ENCODE measurements around the gene SLC10A7. TPM values are rescaled to one million over a fixed set of nuclear protein-coding genes. Genes with fewer than 3 reads are reported as not detected.
"Not testable (repeated sequence)": the region's sequence is repeated elsewhere in the genome, so short reads cannot be mapped to it uniquely, and the experiment has no call there.

Gene SLC10A7
- total and polyA plus RNA-seq, 2 donors = 4.9 to 10.7 TPM

DNA sequence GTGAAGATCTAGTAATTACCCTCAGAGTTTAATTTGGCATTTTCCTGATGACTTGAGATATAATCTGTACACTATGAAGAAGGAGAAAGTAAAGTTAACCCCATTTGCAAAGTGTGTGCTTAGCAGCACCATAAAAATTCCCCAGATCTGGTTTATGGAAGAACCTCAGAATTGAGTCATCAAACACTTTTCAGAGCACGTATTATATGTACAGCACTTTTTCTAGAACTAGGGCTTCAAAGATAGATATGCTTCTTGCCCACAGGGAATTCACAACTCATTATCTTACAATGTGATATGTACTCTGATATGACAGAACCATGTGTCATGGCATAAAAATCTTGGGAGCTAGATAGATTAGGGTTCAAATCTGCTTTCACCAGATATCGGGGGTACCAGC lies 150.9 kb downstream of the SLC10A7 start:
- WGBS = 98% methylated on average over 2 of the region's 2 CpGs
- H3K4me3 ChIP-seq (ENCODE audit: low read length in 2 of 2) = no peak overlapping the region
- H3K27me3 ChIP-seq (ENCODE audit: control insufficient read depth in 2 of 2, insufficient read depth in 1 of 2, low read length in 1 of 2) = no peaks in the 10 kb centered on the region
- H3K27ac ChIP-seq (ENCODE audit: low read depth in 1 of 2, low read length in 1 of 2) = no peak overlapping the region
- H3K36me3 ChIP-seq (ENCODE audit: control insufficient read depth in 2 of 2, insufficient read depth in 2 of 2, low read length in 1 of 2) = no peaks in the 10 kb centered on the region
- no peaks in the 10 kb centered on the region for H3K9me3 ChIP-seq (ENCODE audit: control insufficient read depth in 2 of 2, insufficient read depth in 1 of 2, low read length in 1 of 2)
- DNase-seq (ENCODE audit: low read depth in 6 of 9, low spot score in 9 of 9) = no peak
- no peaks in the 10 kb centered on the region for H3K4me1 ChIP-seq (ENCODE audit: control insufficient read depth in 2 of 2, insufficient read depth in 2 of 2, low read length in 2 of 2)

DNA sequence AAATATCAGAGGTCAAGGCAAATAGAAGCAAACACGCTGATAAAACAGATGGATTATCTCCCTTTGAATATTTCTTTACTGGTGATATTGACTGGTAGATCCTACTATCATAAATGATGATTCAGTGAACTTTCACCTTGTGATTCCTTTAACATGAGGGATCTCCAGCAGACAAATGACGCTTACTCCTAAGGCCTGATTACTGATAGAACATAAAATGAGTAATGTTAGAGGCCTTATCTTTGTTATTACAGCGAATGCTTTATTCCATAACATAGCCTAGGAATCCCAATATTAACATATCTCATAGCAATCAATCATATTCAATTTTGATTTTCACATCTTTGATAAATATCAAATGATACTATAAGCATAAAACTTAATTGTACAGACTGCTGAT lies 152.3 kb downstream of the SLC10A7 start:
- Histone ChIP-seq H3K36me3 (ENCODE audit: control insufficient read depth in 2 of 2, insufficient read depth in 2 of 2, low read length in 1 of 2) (no peaks in the 10 kb centered on the region), H3K27me3 (ENCODE audit: control insufficient read depth in 2 of 2, insufficient read depth in 1 of 2, low read length in 1 of 2) (no peaks in the 10 kb centered on the region), H3K4me1 (ENCODE audit: control insufficient read depth in 2 of 2, insufficient read depth in 2 of 2, low read length in 2 of 2) (no peaks in the 10 kb centered on the region), H3K27ac (ENCODE audit: low read depth in 1 of 2, low read length in 1 of 2) (no peak overlapping the region), H3K9me3 (ENCODE audit: control insufficient read depth in 2 of 2, insufficient read depth in 1 of 2, low read length in 1 of 2) (no peaks in the 10 kb centered on the region), H3K4me3 (ENCODE audit: low read length in 2 of 2) (no peak overlapping the region)
- 97% methylated on average over 3 of the region's 3 CpGs for WGBS
- no peak for DNase-seq (ENCODE audit: low read depth in 6 of 9, low spot score in 9 of 9)

DNA sequence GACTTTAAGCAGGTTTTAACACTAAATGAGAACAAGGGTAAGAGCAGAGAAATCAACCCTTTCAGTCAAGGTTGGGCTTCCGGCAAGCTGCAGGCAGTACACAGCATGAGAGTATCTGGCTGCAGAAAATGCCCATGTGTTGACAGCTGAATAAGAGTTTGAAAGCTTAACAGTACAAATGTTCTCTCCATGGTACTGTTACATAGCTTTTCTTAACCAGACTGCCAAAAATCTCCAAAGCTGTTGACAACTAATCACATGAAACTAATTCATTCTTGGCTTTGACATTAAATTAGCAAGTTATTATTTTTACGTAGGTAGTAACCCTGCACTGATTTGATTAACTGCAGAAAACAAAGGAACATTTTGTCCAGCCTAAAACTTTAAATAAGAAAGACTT lies 153.5 kb downstream of the SLC10A7 start:
- DNase-seq (ENCODE audit: low read depth in 6 of 9, low spot score in 9 of 9) = no peak
- Histone ChIP-seq H3K4me1 (ENCODE audit: control insufficient read depth in 2 of 2, insufficient read depth in 2 of 2, low read length in 2 of 2) (no peaks in the 10 kb centered on the region), H3K27ac (ENCODE audit: low read depth in 1 of 2, low read length in 1 of 2) (no peak overlapping the region), H3K27me3 (ENCODE audit: control insufficient read depth in 2 of 2, insufficient read depth in 1 of 2, low read length in 1 of 2) (no peaks in the 10 kb centered on the region), H3K4me3 (ENCODE audit: low read length in 2 of 2) (no peak overlapping the region), H3K36me3 (ENCODE audit: control insufficient read depth in 2 of 2, insufficient read depth in 2 of 2, low read length in 1 of 2) (no peaks in the 10 kb centered on the region), H3K9me3 (ENCODE audit: control insufficient read depth in 2 of 2, insufficient read depth in 1 of 2, low read length in 1 of 2) (no peaks in the 10 kb centered on the region)
- over 99% methylated on average over 2 of the region's 2 CpGs for WGBS

DNA sequence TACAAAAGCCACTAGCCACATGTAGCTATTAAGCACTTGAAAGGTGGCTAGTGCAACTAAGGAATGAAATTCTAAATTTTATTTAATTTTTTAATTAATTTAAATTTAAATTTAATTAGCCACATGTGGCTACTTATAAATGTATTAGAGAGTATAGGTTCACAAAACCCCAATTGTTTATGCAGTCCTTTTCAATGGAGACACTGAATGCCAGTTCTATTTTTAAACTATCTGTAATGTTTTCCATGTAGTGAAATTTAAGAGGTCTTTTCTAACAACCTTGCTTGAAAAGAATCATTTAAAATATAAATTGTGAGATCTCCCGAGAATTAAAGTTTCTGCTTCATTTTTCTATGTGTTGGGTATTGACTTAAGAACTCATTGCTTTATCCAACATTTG lies 154.4 kb downstream of the SLC10A7 start:
- H3K27ac ChIP-seq (ENCODE audit: low read depth in 1 of 2, low read length in 1 of 2) = no peak overlapping the region
- no peak for DNase-seq (ENCODE audit: low read depth in 6 of 9, low spot score in 9 of 9)

DNA sequence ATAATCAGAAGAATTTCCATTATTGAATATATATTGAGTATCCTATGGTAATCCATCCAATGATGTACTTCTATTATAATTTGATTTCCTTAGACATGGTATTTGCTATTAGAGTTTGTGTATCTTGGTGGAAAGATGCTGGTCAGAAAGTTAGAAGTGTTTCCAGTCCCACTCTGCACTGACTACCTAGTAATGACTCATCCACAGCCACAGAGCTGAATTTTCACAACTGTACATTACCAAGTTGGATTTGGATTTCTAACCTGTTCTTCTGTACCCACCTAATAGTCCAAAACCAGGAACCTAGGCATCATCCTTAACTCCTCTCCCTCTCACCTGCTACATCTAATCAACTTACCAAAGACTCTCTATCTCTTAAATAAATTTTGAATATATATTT lies 162.0 kb downstream of the SLC10A7 start:
- H3K27ac ChIP-seq (ENCODE audit: low read depth in 1 of 2, low read length in 1 of 2) = no peak overlapping the region
- H3K4me1 ChIP-seq (ENCODE audit: control insufficient read depth in 2 of 2, insufficient read depth in 2 of 2, low read length in 2 of 2) = no peaks in the 10 kb centered on the region
- no peaks in the 10 kb centered on the region for H3K27me3 ChIP-seq (ENCODE audit: control insufficient read depth in 2 of 2, insufficient read depth in 1 of 2, low read length in 1 of 2)
- H3K9me3 ChIP-seq (ENCODE audit: control insufficient read depth in 2 of 2, insufficient read depth in 1 of 2, low read length in 1 of 2) = no peaks in the 10 kb centered on the region
- DNase-seq (ENCODE audit: low read depth in 6 of 9, low spot score in 9 of 9) = no peak
- H3K36me3 ChIP-seq (ENCODE audit: control insufficient read depth in 2 of 2, insufficient read depth in 2 of 2, low read length in 1 of 2) = no peaks in the 10 kb centered on the region
- no peak overlapping the region for H3K4me3 ChIP-seq (ENCODE audit: low read length in 2 of 2)

More for the DNA sequence above, 154.4 kb downstream of the SLC10A7 start:
- Histone ChIP-seq H3K9me3 (ENCODE audit: control insufficient read depth in 2 of 2, insufficient read depth in 1 of 2, low read length in 1 of 2) (no peaks in the 10 kb centered on the region), H3K4me3 (ENCODE audit: low read length in 2 of 2) (no peak overlapping the region), H3K36me3 (ENCODE audit: control insufficient read depth in 2 of 2, insufficient read depth in 2 of 2, low read length in 1 of 2) (no peaks in the 10 kb centered on the region), H3K4me1 (ENCODE audit: control insufficient read depth in 2 of 2, insufficient read depth in 2 of 2, low read length in 2 of 2) (no peaks in the 10 kb centered on the region), H3K27me3 (ENCODE audit: control insufficient read depth in 2 of 2, insufficient read depth in 1 of 2, low read length in 1 of 2) (no peaks in the 10 kb centered on the region)
- WGBS = 97% methylated on average over 1 of the region's 1 CpG

DNA sequence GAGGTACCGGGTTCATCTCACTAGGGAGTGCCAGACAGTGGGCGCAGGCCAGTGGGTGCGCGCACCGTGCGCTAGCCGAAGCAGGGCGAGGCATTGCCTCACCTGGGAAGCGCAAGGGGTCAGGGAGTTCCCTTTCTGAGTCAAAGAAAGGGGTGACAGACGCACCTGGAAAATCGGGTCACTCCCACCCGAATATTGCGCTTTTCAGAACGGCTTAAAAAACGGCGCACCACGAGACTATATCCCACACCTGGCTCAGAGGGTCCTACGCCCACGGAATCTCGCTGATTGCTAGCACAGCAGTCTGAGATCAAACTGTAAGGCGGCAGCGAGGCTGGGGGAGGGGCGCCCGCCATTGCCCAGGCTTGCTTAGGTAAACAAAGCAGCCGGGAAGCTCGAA lies 171.6 kb downstream of the SLC10A7 start:
- H3K27me3 ChIP-seq (ENCODE audit: control insufficient read depth in 2 of 2, insufficient read depth in 1 of 2, low read length in 1 of 2); H3K36me3 ChIP-seq (ENCODE audit: control insufficient read depth in 2 of 2, insufficient read depth in 2 of 2, low read length in 1 of 2); H3K27ac ChIP-seq (ENCODE audit: low read depth in 1 of 2, low read length in 1 of 2); H3K9me3 ChIP-seq (ENCODE audit: control insufficient read depth in 2 of 2, insufficient read depth in 1 of 2, low read length in 1 of 2); H3K4me1 ChIP-seq (ENCODE audit: control insufficient read depth in 2 of 2, insufficient read depth in 2 of 2, low read length in 2 of 2); DNase-seq (ENCODE audit: low read depth in 6 of 9, low spot score in 9 of 9); H3K4me3 ChIP-seq (ENCODE audit: low read length in 2 of 2): not testable (repeated sequence)
- 70% methylated on average over 10 of the region's 26 CpGs for WGBS

DNA sequence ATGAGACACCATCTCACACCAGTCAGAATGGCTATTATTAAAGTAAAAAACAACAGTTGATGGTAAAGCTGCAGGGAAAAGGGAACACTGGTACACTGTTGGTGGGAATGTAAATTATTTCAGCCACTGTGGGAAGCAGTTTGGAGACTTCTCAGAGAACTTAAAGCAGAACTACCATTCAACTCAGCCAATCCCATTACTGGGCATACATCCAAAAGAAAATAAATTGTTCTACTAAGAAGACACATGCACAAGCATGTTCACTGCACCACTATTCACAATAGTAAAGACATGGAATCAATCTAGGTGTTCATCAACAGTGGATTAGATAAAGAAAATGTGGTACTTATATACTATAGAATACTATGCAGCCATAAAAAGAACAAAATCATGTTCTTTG lies 172.4 kb downstream of the SLC10A7 start:
- Histone ChIP-seq H3K27ac (ENCODE audit: low read depth in 1 of 2, low read length in 1 of 2) (no peak overlapping the region), H3K27me3 (ENCODE audit: control insufficient read depth in 2 of 2, insufficient read depth in 1 of 2, low read length in 1 of 2) (no peaks in the 10 kb centered on the region), H3K4me1 (ENCODE audit: control insufficient read depth in 2 of 2, insufficient read depth in 2 of 2, low read length in 2 of 2) (no peaks in the 10 kb centered on the region), H3K36me3 (ENCODE audit: control insufficient read depth in 2 of 2, insufficient read depth in 2 of 2, low read length in 1 of 2) (no peaks in the 10 kb centered on the region), H3K9me3 (ENCODE audit: control insufficient read depth in 2 of 2, insufficient read depth in 1 of 2, low read length in 1 of 2) (no peaks in the 10 kb centered on the region), H3K4me3 (ENCODE audit: low read length in 2 of 2) (no peak overlapping the region)
- DNase-seq (ENCODE audit: low read depth in 6 of 9, low spot score in 9 of 9) = no peak

DNA sequence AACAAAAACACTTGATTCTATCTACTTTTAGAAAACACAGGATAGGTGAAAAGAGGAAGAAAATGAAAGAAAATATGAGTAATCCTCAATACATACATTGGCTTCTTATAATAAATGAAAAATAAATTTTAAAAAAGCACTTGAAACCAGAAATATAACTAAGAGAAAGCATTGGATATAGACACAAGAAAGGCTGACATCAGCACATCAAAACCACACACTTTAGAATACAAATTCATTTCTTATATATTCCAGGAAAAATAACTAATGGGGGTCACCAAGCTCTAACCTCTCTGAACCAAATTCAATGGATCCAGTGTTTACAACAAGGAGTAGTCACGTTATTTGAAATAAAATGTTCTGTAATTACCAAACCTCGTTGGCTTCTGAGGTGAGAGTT lies 173.9 kb downstream of the SLC10A7 start:
- 97% methylated on average over 2 of the region's 2 CpGs for WGBS

DNA sequence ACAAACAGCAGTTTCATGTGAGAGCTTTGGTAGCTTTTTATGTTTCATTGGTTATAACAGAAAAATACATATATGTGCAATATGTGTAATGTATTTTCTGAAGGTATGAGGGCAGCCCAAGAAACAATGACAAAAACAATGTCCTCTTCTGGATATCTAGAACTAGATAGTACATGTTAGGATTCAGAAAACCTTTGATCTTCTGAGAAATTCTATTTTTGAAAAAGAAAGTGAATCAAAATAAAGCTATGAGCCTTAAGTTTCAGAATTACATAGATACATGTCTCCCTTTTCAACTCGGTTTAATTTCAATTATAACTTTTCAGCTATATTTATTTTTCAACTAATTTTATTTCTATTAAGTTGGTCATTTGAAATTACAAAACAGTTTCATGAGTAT lies 175.5 kb downstream of the SLC10A7 start:
- Histone ChIP-seq H3K27me3 (ENCODE audit: control insufficient read depth in 2 of 2, insufficient read depth in 1 of 2, low read length in 1 of 2) (no peaks in the 10 kb centered on the region), H3K4me1 (ENCODE audit: control insufficient read depth in 2 of 2, insufficient read depth in 2 of 2, low read length in 2 of 2) (no peaks in the 10 kb centered on the region), H3K27ac (ENCODE audit: low read depth in 1 of 2, low read length in 1 of 2) (no peak overlapping the region), H3K36me3 (ENCODE audit: control insufficient read depth in 2 of 2, insufficient read depth in 2 of 2, low read length in 1 of 2) (no peaks in the 10 kb centered on the region), H3K4me3 (ENCODE audit: low read length in 2 of 2) (no peak overlapping the region), H3K9me3 (ENCODE audit: control insufficient read depth in 2 of 2, insufficient read depth in 1 of 2, low read length in 1 of 2) (no peaks in the 10 kb centered on the region)
- no peak for DNase-seq (ENCODE audit: low read depth in 6 of 9, low spot score in 9 of 9)
- WGBS = 93% methylated on average over 1 of the region's 1 CpG

More for the DNA sequence above, 173.9 kb downstream of the SLC10A7 start:
- no peak overlapping the region for H3K4me3 ChIP-seq (ENCODE audit: low read length in 2 of 2)
- DNase-seq (ENCODE audit: low read depth in 6 of 9, low spot score in 9 of 9) = no peak
- H3K36me3 ChIP-seq (ENCODE audit: control insufficient read depth in 2 of 2, insufficient read depth in 2 of 2, low read length in 1 of 2) = no peaks in the 10 kb centered on the region
- no peaks in the 10 kb centered on the region for H3K4me1 ChIP-seq (ENCODE audit: control insufficient read depth in 2 of 2, insufficient read depth in 2 of 2, low read length in 2 of 2)
- no peaks in the 10 kb centered on the region for H3K27me3 ChIP-seq (ENCODE audit: control insufficient read depth in 2 of 2, insufficient read depth in 1 of 2, low read length in 1 of 2)
- H3K27ac ChIP-seq (ENCODE audit: low read depth in 1 of 2, low read length in 1 of 2) = no peak overlapping the region
- H3K9me3 ChIP-seq (ENCODE audit: control insufficient read depth in 2 of 2, insufficient read depth in 1 of 2, low read length in 1 of 2) = no peaks in the 10 kb centered on the region

DNA sequence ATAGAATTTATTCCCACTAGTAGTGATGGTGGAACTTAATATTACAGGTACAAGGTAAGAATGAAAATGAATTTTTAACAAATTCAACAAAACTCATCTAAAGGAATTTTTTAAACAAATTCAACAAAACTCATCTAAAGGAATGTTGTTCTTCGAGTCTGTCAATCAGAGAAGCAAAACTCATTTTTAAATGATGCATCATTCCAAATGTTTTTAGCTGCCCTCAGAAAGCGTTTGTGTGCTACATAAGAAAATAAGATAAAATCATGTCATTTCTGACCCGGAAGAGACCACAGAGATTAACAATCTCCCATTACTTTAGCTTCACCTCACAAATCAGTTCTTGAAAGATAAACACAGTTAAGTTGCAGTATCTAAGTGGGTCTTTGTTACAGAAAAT lies 178.0 kb downstream of the SLC10A7 start:
- Histone ChIP-seq H3K4me1 (ENCODE audit: control insufficient read depth in 2 of 2, insufficient read depth in 2 of 2, low read length in 2 of 2) (no peaks in the 10 kb centered on the region), H3K4me3 (ENCODE audit: low read length in 2 of 2) (no peak overlapping the region), H3K27ac (ENCODE audit: low read depth in 1 of 2, low read length in 1 of 2) (no peak overlapping the region), H3K27me3 (ENCODE audit: control insufficient read depth in 2 of 2, insufficient read depth in 1 of 2, low read length in 1 of 2) (no peaks in the 10 kb centered on the region), H3K9me3 (ENCODE audit: control insufficient read depth in 2 of 2, insufficient read depth in 1 of 2, low read length in 1 of 2) (no peaks in the 10 kb centered on the region), H3K36me3 (ENCODE audit: control insufficient read depth in 2 of 2, insufficient read depth in 2 of 2, low read length in 1 of 2) (no peaks in the 10 kb centered on the region)
- WGBS = 91% methylated on average over 3 of the region's 3 CpGs
- no peak for DNase-seq (ENCODE audit: low read depth in 6 of 9, low spot score in 9 of 9)

Data from thymus (tissue), 11 donors.